GM18499 (cell line): ENCODE data around the gene STX12.
"Not testable (repeated sequence)": the region's sequence is repeated elsewhere in the genome, so short reads cannot be mapped to it uniquely, and the experiment has no call there.

ENCODE experiments used
- ATAC-seq: cut with Tn5 transposase; IDR thresholded peaks from one replicate; pipeline ENCODE4 v1.9.1; 2021; ENCODE audit warnings: moderate number of reproducible peaks; ENCODE audit not compliant: insufficient read depth, unreplicated experiment

The STX12 gene

DNA sequence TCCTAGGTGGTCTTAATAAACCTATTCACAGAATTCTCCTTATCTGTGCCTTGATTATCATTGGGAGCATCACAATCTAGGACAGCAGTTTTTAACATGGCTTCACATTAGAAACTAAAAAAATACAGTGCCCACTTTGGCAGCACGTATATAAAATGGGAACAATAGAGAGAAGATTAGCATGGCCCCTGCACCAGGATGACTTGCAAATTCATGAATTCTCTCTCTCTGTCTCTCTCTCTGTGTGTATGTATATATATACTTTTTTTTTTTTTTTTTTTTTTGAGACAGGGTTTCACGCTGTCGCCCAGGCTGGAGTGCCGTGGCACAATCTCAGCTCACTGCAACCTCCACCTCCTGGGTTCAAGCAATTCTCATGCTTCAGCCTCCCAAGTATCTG is 51.4 kb downstream of the STX12 start:
- no peak for ATAC-seq

DNA sequence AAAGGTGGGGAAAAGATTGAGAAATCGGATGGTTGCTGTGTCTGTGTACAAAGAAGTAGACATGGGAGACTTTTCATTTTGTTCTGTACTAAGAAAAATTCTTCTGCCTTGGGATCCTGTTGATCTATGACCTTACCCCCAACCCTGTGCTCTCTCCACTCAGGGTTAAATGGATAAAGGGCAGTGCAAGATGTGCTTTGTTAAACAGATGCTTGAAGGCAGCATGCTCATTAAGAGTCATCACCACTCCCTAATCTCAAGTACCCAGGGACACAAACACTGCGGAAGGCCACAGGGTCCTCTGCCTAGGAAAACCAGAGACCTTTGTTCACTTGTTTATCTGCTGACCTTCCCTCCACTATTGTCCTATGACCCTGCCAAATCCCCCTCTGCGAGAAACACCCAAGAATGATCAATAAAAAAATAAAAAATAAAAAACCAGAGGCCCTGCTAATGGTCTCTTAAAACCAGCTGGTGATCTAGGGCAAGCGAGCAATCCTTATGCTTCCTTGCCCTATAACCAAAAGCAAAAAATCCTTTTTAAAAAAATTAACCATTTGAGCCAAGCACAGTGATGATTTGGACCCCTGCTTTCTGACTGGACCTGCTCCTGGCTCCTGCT is 56.4 kb downstream of the STX12 start:
- ATAC-seq, result not testable (repeated sequence)

DNA sequence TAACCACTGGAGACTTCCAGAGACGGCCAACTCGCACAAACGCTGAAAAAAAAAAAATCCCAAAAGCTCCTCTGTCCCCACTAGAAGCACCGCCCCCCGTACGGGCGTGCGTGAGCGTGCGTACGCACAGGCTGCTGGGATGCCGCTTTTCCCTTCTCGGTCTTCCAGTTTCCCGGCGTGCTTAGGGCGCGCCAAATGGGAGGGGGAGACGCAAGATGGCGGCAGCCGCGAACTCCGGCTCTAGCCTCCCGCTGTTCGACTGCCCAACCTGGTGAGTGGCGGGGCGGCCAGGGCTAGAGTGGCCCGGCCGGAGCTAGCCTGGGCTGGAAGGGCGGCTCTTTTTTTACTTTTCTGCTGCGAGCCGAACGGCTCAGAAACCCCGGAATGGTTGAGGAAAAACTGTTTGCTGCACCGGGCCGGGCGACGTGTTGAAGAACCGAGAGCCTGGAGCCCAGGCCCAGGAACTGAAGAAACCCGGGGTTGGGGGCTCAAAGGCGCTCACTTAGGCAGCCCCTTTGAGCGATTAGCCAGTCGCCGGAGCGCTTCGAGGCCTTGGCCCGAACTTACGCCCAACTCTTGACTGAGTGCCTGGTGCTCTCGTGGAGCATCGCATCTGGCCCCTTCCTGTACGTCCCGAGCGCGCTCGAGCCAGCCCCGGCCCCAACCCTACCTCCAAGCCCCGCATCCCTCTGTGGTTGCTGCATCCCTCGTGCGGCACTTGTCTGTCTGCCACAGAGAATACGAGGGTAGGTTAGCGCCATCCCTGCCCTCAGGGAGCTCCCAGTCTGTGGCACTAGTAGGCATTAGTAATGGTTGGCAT is 57.8 kb downstream of the STX12 start, which contains the start of gene PPP1R8:
PPP1R8 (plus strand) TSS at position 162 of the 820 bp plus-strand sequence; CDS start at position 216, 54 bp downstream.
- peak; percentile 74 for ATAC-seq

DNA sequence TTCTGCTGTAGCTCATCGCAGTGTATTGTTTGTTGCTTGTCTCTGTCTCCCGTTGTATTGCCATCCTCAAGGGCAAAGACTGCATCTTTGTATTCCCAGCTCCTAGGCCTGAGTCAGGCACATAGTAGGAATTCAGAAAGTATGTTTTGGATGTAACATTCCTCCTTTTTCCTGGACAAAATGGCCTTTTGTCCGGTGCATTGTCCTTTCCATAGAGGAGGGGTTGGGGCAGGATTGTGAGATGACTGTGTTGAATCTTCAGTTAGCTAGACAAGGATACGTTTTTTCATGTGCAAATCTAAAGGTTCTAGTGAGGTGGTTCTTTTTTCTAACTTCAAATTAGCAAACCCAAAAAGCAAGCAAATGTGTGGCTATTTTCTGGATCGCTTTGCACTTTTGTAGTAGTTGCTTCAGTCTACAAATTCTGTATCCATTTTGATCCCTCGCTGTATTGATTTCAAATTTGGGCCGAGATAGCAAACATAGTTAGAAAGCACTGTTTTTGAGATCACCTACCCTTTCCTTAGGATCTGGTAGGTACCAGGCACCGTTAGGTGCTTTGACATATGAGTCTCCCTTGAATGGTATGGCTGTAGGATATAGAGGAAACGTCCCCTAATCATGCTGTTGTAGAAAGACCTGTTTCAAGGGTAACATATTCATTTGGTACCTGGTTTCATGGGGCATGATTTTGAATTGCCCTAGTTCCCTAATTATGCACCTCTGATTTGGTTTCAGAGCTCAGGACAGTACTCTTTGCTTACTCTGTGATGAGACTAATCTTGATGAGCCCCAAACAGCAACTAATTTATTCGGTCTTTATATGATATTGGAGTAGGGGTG is 58.8 kb downstream of the STX12 start:
- no peak for ATAC-seq

DNA sequence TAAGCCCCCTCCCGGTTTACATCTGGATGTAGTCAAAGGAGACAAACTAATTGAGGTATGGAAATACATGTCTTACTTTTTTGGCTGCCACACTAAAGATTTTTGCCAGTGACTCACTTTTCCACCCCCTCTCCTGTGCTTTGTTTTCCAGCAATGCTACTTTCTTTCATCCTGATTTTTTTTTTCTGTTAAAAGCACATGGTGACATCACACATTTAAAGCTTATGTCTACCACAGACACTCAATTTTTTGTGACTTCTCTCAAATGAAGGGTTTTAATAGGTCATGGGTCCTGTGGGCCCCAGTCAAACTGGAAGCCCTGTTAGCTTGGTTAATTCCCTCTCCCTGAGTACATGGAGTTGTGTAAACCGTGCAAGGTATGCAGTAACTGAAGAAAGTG is 59.7 kb downstream of the STX12 start:
- no peak for ATAC-seq

GRCh38 chr1:27833470-27833869 is 60.5 kb downstream of the STX12 start:
- no peak for ATAC-seq

- no peak for ATAC-seq
These were observed 62.0 kb downstream of the STX12 start for GRCh38 chr1:27835046-27835445.

- ATAC-seq, result no peak
These were observed 62.5 kb downstream of the STX12 start for GRCh38 chr1:27835501-27835900.

DNA sequence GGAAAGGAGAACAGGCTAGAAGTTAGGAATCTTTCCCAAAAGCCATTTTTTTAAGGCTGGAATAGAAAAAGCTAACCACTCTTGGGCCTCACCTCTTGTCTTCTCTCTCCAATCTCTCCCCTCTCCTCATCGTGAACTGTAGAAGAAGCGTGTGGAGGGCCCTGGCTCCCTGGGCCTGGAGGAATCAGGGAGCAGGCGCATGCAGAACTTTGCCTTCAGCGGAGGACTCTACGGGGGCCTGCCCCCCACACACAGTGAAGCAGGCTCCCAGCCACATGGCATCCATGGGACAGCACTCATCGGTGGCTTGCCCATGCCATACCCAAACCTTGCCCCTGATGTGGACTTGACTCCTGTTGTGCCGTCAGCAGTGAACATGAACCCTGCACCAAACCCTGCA is 76.9 kb downstream of the STX12 start:
- no peak for ATAC-seq

DNA sequence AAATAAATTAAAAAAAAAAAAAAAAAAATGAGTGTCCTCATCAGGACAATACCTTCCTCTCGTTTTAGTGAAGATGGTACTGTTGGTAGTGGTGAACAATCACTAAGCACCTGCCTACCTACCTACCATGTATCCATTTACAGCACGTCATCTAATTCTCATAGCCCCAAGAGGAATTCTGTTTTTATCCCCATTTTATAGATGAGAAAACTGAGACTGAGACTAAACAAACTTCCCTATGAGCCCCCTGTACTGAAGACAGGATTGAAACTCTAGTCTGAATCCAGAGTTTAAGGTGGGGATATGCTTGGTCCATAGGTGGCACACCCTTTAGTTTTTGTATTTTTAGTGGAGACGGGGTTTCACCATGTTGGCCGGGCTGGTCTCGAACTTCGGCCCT is 82.1 kb downstream of the STX12 start:
- no peak for ATAC-seq

DNA sequence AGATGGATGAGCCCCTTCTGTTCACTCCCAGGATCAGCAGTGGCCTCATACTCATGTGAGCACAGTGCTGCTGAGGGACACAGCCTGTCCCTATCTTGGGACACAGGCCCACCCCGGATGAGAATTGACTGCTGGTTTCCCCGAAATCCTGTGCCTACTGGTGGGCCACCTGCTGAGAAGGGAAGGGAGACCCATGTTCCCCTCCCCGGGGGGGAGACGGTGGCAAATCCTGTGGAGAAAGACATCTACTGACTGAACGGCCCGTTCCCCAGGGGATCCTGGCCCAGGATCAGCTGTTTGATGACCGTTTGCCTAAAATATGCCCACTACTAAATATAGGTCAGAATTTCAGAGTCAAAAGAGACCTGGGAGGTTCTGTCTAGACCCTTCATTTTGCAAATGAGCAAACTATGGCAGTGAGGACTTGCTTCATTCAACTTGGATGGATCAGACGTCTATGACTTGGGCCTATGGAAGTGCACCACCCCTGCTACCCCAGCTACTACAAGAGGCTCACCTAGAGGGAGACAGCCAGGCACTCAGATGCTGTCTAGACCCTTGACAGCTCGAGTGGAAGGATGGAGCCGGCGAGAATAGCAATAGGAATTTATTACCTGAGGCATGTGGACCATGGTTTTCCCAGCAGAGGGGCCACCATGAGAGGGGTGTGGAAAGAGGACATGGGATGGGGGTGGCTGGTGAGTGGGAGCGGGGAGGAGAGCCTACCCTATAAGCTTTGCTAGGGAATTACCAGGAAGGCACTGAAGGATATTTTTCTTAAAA is 83.7 kb downstream of the STX12 start:
- no peak for ATAC-seq

- not testable (repeated sequence) for ATAC-seq
These were observed 84.5 kb downstream of the STX12 start for GRCh38 chr1:27857552-27857951.

- ATAC-seq, result no peak
These were observed 85.3 kb downstream of the STX12 start for GRCh38 chr1:27858072-27858948.

GRCh38 chr1:27858949-27859576 is 86.0 kb downstream of the STX12 start:
- ATAC-seq, result no peak

- no peak for ATAC-seq
These were observed 88.4 kb downstream of the STX12 start for GRCh38 chr1:27861436-27861835.

GRCh38 chr1:27862004-27862403 is 89.0 kb downstream of the STX12 start:
- no peak for ATAC-seq

- no peak for ATAC-seq
These were observed 89.9 kb downstream of the STX12 start for GRCh38 chr1:27862671-27863537.

- no peak for ATAC-seq
These were observed 90.5 kb downstream of the STX12 start for GRCh38 chr1:27863538-27863915.
